Measurements from ENCODE around the gene CADPS2.

Gene CADPS2

GRCh38 chr7:122310119-122311021 is 575.9 kb downstream of the CADPS2 start:
- DNase-seq (ENCODE audit: low read depth): no peak
- TF ChIP-seq CTCF (IDR thresholded peaks at IDR 0.05; ENCODE audit: control insufficient read depth, extremely low read depth, insufficient read depth): no peak
- H3K4me3 ChIP-seq (ENCODE audit: low read depth, low read length): no peak overlapping the region

- TF ChIP-seq CTCF (IDR thresholded peaks at IDR 0.05; ENCODE audit: control insufficient read depth, extremely low read depth, insufficient read depth): no peak
- DNase-seq (ENCODE audit: low read depth): no peak
- no peak overlapping the region for H3K4me3 ChIP-seq (ENCODE audit: low read depth, low read length)
Observed at GRCh38 chr7:122309421-122309820, 576.8 kb downstream of the CADPS2 start.

GRCh38 chr7:122307228-122307621 is 579.0 kb downstream of the CADPS2 start:
- no peak for TF ChIP-seq CTCF (IDR thresholded peaks at IDR 0.05; ENCODE audit: control insufficient read depth, extremely low read depth, insufficient read depth)
- H3K4me3 ChIP-seq (ENCODE audit: low read depth, low read length): no peak overlapping the region
- no peak for DNase-seq (ENCODE audit: low read depth)

DNA sequence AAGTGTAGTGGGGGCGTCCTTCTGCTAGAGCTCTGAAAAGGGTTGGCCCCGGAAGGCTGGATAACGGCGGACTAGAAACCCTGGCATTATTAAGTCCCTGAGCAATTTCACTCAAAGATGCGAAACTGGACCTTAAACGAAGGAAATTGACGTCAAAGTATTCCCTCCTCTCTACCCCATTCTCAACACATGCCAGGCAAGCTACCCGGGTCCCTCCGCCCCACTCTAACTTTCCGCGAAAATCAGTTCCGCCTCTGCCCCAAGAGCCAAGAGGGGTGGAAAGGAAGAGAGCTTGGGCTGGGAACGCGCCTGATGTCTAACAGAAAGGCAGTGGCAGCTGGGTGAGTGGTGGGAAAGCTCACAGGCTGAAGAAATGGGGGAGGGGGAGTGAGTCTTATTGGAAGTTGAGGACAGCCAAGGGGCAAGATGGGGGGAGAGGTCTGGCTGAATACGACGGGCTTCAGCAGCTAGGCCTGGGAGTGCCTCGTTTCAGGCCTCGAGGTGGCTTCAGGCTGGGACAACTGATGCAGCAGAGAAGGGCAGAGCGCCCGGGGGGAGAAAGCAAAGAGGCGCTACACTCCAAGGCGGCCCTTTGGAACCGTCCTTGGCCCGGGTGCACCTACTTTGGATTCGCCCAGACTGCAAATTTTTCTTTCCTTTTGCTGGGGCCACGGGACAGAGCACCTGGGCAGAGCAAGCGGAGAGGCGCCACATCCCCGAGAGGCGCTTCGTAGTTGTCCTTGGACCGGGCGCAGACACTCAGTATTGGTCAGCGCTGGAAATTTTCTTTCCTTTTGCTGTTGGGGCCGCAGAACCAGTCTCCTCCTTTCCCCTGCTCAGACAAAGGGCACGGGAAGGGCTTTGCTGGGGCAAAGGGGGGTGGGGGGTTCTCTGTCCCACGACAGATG is 579.7 kb downstream of the CADPS2 start:
- DNase-seq (ENCODE audit: low read depth): no peak
- no peak for TF ChIP-seq CTCF (IDR thresholded peaks at IDR 0.05; ENCODE audit: control insufficient read depth, extremely low read depth, insufficient read depth)
- H3K4me3 ChIP-seq (ENCODE audit: low read depth, low read length): no peak overlapping the region; the same call in 1 of the 2 replicates

GRCh38 chr7:122305475-122306319 is 580.6 kb downstream of the CADPS2 start:
- peak overlapping the region; percentile 39 for H3K4me3 ChIP-seq (ENCODE audit: low read depth, low read length)
- no peak for DNase-seq (ENCODE audit: low read depth)
- TF ChIP-seq CTCF (IDR thresholded peaks at IDR 0.05; ENCODE audit: control insufficient read depth, extremely low read depth, insufficient read depth): no peak

GRCh38 chr7:122304996-122305421 is 581.3 kb downstream of the CADPS2 start:
- TF ChIP-seq CTCF (IDR thresholded peaks at IDR 0.05; ENCODE audit: control insufficient read depth, extremely low read depth, insufficient read depth): no peak

More at GRCh38 chr7:122304996-122305421, 581.3 kb downstream of the CADPS2 start:
- no peak for DNase-seq (ENCODE audit: low read depth)
- peak overlapping the region; percentile 39 for H3K4me3 ChIP-seq (ENCODE audit: low read depth, low read length)

All from LNCaP clone FGC (cell line).